Measurements from ENCODE around the gene ZNF772. TPM values are rescaled to one million over a fixed set of nuclear protein-coding genes. Genes with fewer than 3 reads are reported as not detected.
"Not testable (repeated sequence)": the region's sequence is repeated elsewhere in the genome, so short reads cannot be mapped to it uniquely, and the experiment has no call there.

Gene ZNF772
- total RNA-seq, 1 experiment from 2014 or later = 6.2 TPM

DNA sequence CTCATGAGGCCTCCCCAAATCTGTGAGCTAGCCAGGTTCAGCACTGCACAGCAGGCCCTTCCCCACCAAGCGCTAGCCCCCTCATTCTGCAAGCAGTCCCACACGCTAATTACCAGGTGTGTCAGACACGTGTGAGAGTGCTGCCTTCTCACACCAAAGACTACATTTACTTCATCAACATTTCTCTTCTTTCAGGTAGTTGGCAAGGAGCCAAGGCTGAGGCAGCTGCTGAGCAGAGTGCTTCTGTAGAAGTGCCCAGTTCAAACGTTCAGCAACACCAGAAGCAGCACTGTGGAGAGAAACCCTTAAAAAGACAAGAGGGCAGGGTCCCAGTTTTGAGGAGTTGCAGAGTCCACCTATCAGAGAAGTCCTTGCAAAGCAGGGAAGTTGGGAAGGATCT lies 28.8 kb upstream of the ZNF772 start:
- H3K4me3 ChIP-seq (ENCODE audit: low read depth in 2 of 2, low read length in 2 of 2) = no peak overlapping the region
- peaks cover 41% of the 10 kb centered on the region; the same call in 1 of the 2 replicates for H3K9me3 ChIP-seq (ENCODE audit: control insufficient read depth, insufficient read depth, low read depth, low read length)
- H3K4me1 ChIP-seq (ENCODE audit: control insufficient read depth, insufficient read depth, low read length) = no peaks in the 10 kb centered on the region
- no TSS peak for BruUV-seq (replicated peaks)
- in situ Hi-C loops (cut with HindIII; ENCODE audit: low pct_unique_long_range_greater_than_20kb, low sequenced_read_pairs) (no loop called here), intact Hi-C loops (cut with micrococcal nuclease; ENCODE audit: unreplicated experiment) (no loop called here)
- ATAC-seq (no peak), DNase-seq (ENCODE audit: low read depth, low spot score) (no peak)
- no peak for TF ChIP-seq TCF7L2 (IDR thresholded peaks at IDR 0.05; ENCODE audit: low read depth, low read length)
- no peak for TF ChIP-seq SIN3A (IDR thresholded peaks at IDR 0.05; ENCODE audit: borderline replicate concordance, insufficient read depth, low read depth, low read length)
- no peak for TF ChIP-seq POLR2AphosphoS5 (IDR thresholded peaks at IDR 0.05; ENCODE audit: low read depth, low read length)
- TF ChIP-seq CTCF (IDR thresholded peaks at IDR 0.05) = no peak
- TF ChIP-seq, protein P1, sequence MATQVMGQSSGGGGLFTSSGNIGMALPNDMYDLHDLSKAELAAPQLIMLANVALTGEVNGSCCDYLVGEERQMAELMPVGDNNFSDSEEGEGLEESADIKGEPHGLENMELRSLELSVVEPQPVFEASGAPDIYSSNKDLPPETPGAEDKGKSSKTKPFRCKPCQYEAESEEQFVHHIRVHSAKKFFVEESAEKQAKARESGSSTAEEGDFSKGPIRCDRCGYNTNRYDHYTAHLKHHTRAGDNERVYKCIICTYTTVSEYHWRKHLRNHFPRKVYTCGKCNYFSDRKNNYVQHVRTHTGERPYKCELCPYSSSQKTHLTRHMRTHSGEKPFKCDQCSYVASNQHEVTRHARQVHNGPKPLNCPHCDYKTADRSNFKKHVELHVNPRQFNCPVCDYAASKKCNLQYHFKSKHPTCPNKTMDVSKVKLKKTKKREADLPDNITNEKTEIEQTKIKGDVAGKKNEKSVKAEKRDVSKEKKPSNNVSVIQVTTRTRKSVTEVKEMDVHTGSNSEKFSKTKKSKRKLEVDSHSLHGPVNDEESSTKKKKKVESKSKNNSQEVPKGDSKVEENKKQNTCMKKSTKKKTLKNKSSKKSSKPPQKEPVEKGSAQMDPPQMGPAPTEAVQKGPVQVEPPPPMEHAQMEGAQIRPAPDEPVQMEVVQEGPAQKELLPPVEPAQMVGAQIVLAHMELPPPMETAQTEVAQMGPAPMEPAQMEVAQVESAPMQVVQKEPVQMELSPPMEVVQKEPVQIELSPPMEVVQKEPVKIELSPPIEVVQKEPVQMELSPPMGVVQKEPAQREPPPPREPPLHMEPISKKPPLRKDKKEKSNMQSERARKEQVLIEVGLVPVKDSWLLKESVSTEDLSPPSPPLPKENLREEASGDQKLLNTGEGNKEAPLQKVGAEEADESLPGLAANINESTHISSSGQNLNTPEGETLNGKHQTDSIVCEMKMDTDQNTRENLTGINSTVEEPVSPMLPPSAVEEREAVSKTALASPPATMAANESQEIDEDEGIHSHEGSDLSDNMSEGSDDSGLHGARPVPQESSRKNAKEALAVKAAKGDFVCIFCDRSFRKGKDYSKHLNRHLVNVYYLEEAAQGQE (IDR thresholded peaks at IDR 0.05; ENCODE audit: insufficient read depth in 1 of 2, low read depth in 2 of 2, low read length in 1 of 2) = no peak
- CTCF ChIA-PET = no interaction called here
- POLR2A ChIA-PET = no interaction called here
- H3K27me3 ChIP-seq (ENCODE audit: control insufficient read depth, insufficient read depth, low read length) = no peaks in the 10 kb centered on the region
- H3K36me3 ChIP-seq (ENCODE audit: control insufficient read depth, insufficient read depth, low read length) = peaks cover 8% of the 10 kb centered on the region; the same call in 1 of the 2 replicates
- no peak overlapping the region for H3K27ac ChIP-seq (ENCODE audit: low read length)

DNA sequence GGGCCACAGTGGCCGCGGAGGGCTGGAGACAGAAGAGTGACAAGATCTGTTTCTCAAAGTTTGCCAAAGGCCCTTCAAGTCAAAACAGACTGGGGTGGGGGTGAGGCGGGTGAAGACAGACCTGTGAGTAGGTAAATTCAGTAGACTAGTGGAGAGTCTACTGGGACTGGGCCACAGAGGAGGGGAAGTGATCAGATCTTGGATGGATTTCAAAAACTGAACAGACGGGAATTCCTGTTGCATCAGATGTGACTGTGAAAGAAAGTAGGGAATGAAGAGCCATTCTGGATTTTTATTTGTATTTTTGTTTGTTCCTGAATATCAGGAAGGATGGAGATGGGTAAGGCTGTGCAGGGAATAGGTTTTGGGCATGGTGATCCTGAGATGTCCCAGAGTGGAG lies 23.0 kb upstream of the ZNF772 start:
- POLR2A ChIA-PET = interaction anchor here (0.6 kb wide), 1 partner anchor 240 kb away, joined by 6 read pairs; no protein-coding TSS in a partner anchor
- ATAC-seq; in situ Hi-C loops (cut with HindIII; ENCODE audit: low pct_unique_long_range_greater_than_20kb, low sequenced_read_pairs); DNase-seq (ENCODE audit: low read depth, low spot score); CTCF ChIA-PET; intact Hi-C loops (cut with micrococcal nuclease; ENCODE audit: unreplicated experiment); H3K9me3 ChIP-seq (ENCODE audit: control insufficient read depth, insufficient read depth, low read depth, low read length); H3K27me3 ChIP-seq (ENCODE audit: control insufficient read depth, insufficient read depth, low read length); H3K4me1 ChIP-seq (ENCODE audit: control insufficient read depth, insufficient read depth, low read length); H3K36me3 ChIP-seq (ENCODE audit: control insufficient read depth, insufficient read depth, low read length): not testable (repeated sequence)
- BruUV-seq (replicated peaks) = TSS peak; percentile 62
- Histone ChIP-seq H3K27ac (ENCODE audit: low read length) (peak overlapping the region; percentile 39; the same call in 1 of the 2 replicates), H3K4me3 (ENCODE audit: low read depth in 2 of 2, low read length in 2 of 2) (peak overlapping the region; percentile 60 to 61)

DNA sequence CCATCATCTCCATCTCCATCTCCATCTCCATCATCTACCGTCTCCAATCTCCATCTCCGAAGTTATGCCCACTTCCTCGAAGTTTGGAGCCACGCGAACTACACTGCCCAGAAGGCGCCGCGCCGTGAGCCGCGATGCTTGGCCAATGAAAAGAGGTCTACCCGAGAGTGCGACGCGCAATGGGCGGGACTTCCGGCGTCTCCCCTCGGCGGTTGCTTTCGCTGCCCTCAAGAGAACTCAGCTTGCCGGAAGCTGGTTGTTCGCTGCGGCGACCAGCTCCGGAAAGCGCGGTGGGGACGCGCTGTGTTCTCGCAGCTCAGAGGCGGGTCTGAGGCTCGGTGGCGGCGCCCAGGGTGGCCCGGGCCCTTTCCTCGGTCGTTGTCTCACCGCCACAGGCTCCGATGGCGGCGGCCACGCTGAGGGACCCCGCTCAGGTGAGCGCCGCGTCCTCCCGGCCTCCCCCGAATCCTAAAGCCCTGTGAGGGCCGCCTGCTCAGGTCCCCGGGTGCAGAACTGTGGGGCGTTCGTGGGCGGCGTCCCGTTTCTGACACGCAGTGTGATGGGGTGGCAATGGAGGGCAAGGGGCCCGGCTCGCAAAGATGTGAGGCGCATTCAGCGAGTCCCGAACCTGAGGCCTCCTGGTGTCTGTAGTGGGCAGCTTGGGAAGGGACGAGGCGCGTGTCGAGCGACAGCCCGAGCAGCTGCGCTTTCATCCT lies 22.5 kb upstream of the ZNF772 start, which contains the start of gene ZNF773:
ZNF773 (plus strand) TSS at position 259 of the 716 bp plus-strand sequence; CDS start at position 402, 143 bp downstream.
- H3K9me3 ChIP-seq (ENCODE audit: control insufficient read depth, insufficient read depth, low read depth, low read length); CTCF ChIA-PET; intact Hi-C loops (cut with micrococcal nuclease; ENCODE audit: unreplicated experiment); H3K4me1 ChIP-seq (ENCODE audit: control insufficient read depth, insufficient read depth, low read length); in situ Hi-C loops (cut with HindIII; ENCODE audit: low pct_unique_long_range_greater_than_20kb, low sequenced_read_pairs); H3K36me3 ChIP-seq (ENCODE audit: control insufficient read depth, insufficient read depth, low read length); H3K27me3 ChIP-seq (ENCODE audit: control insufficient read depth, insufficient read depth, low read length); BruUV-seq (replicated peaks): not testable (repeated sequence)
- POLR2A ChIA-PET = interaction anchor here (0.6 kb wide), 1 partner anchor 241 kb away, joined by 6 read pairs; no protein-coding TSS in a partner anchor
- TF ChIP-seq SIN3A (IDR thresholded peaks at IDR 0.05; ENCODE audit: borderline replicate concordance, insufficient read depth, low read depth, low read length) (0 out of 2 replicates have a peak, but pooled peaks have one; percentile 67), POLR2AphosphoS5 (IDR thresholded peaks at IDR 0.05; ENCODE audit: low read depth, low read length) (peak; percentile 93)
- ATAC-seq = peak; percentile 100
- peak within 1 kb of the TSS; percentile 57 for H3K27ac ChIP-seq (ENCODE audit: low read length)
- peak within 1 kb of the TSS; percentile 61 to 69 for H3K4me3 ChIP-seq (ENCODE audit: low read depth in 2 of 2, low read length in 2 of 2)
- peak; percentile 81 for DNase-seq (ENCODE audit: low read depth, low spot score)

DNA sequence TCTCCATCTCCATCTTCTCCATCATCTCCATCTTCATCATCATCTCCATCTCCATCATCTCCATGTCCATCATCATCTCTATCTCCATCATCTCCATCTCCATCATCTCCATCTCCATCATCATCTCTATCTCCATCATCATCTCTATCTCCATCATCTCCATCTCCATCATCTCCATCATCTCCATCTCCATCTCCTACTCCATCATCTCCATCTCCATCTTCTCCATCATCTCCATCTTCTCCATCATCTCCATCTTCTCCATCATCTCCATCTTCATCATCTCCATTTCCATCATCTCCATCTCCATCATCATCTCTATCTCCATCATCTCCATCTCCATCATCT lies 21.9 kb upstream of the ZNF772 start:
- POLR2A ChIA-PET; intact Hi-C loops (cut with micrococcal nuclease; ENCODE audit: unreplicated experiment); H3K4me1 ChIP-seq (ENCODE audit: control insufficient read depth, insufficient read depth, low read length): not testable (repeated sequence)

GRCh38 chr19:57488299-57488644 lies 10.9 kb upstream of the ZNF772 start:
- TSS peak; percentile 70 for BruUV-seq (replicated peaks)
- intact Hi-C loops (cut with micrococcal nuclease; ENCODE audit: unreplicated experiment); H3K27ac ChIP-seq (ENCODE audit: low read length); H3K4me1 ChIP-seq (ENCODE audit: control insufficient read depth, insufficient read depth, low read length); H3K36me3 ChIP-seq (ENCODE audit: control insufficient read depth, insufficient read depth, low read length); DNase-seq (ENCODE audit: low read depth, low spot score); CTCF ChIA-PET; H3K9me3 ChIP-seq (ENCODE audit: control insufficient read depth, insufficient read depth, low read depth, low read length); POLR2A ChIA-PET; H3K27me3 ChIP-seq (ENCODE audit: control insufficient read depth, insufficient read depth, low read length); in situ Hi-C loops (cut with HindIII; ENCODE audit: low pct_unique_long_range_greater_than_20kb, low sequenced_read_pairs): not testable (repeated sequence)
- ATAC-seq = peak; percentile 13
- H3K4me3 ChIP-seq (ENCODE audit: low read depth in 2 of 2, low read length in 2 of 2) = peak overlapping the region; percentile 55 to 77

More for the DNA sequence above, 21.9 kb upstream of the ZNF772 start:
- DNase-seq (ENCODE audit: low read depth, low spot score); H3K27ac ChIP-seq (ENCODE audit: low read length); H3K27me3 ChIP-seq (ENCODE audit: control insufficient read depth, insufficient read depth, low read length); in situ Hi-C loops (cut with HindIII; ENCODE audit: low pct_unique_long_range_greater_than_20kb, low sequenced_read_pairs); ATAC-seq; H3K9me3 ChIP-seq (ENCODE audit: control insufficient read depth, insufficient read depth, low read depth, low read length); BruUV-seq (replicated peaks); H3K36me3 ChIP-seq (ENCODE audit: control insufficient read depth, insufficient read depth, low read length); CTCF ChIA-PET: not testable (repeated sequence)
- H3K4me3 ChIP-seq (ENCODE audit: low read depth in 2 of 2, low read length in 2 of 2) = peak overlapping the region; percentile 61 to 69; a peak in 2 of 4 replicates

Data from Panc1 (cell line).